ENCODE data around the gene MGST3. TPM values are rescaled to one million over a fixed set of nuclear protein-coding genes. Genes with fewer than 3 reads are reported as not detected.
"Not testable (repeated sequence)": the region's sequence is repeated elsewhere in the genome, so short reads cannot be mapped to it uniquely, and the experiment has no call there.

MGST3 gene
- total RNA-seq, 1 experiment from 2014 or later: 80.9 TPM

DNA sequence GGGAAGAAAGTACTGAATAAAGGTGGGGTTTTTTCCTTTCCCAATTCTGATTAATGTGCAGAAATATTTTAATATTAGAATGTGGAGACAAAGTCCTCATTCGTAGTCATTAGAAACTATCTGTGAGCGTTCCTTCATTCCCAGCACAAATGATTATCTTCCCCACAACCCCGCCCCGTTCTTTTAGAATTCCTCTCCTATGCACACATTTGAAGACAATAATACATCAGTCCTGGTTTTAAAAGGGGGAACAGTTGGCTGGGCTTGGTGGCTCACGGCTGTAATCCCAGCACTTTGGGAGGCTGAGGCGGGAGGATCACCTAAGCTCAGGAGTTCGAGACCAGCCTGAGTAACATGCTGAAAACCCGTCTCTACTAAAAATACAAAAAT, 66.5 kb downstream of the MGST3 start:
- peak; percentile 23 for DNase-seq (ENCODE audit: low read depth)

DNA sequence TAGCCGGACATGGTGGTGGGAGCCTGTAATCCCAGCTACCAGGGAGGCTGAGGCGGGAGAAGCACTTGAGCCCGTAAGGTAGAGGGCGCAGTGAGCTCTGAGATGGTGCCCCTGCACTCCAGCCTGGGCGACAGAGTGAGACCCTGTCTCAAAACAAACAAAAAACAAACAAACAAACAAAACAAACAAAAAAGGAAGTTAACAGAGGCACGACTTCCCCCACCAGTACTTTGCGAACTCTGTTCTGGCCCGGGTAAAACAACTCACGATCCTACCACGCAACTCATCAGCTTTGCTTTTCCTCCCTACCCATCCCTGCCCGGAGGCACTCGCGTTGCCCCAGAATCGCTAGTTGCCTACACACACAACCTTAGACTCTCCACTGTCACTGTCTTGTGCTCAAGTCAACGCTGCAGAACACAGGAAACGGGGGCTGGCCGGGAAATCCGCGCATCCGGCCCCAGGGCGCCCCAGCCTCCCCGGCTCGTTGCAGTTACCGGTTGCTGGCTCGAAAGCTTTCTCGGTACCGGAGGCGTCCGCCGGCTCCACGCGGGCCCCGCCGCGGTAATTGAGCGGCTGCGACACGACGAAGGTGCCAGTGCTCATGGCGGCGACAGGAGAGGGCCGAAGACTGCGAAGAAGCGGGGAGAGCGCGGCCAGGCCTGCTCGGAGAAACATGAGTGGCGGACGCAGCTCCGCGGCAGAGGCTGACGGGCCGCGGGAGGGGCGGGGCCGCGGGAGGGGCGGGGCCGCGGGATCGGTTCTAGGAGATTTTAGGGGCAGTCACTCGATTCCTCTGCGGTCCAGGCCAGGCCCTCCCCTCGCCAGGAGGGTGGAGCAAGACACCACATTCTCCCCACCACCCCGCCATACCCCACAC, 67.1 kb downstream of the MGST3 start, which contains the start of gene ALDH9A1:
Gene ALDH9A1 (minus strand): TSS at position 682 of the 880 bp plus-strand sequence. CDS start 4 bp downstream, at position 678.
- peak; percentile 87 for DNase-seq (ENCODE audit: low read depth)

DNA sequence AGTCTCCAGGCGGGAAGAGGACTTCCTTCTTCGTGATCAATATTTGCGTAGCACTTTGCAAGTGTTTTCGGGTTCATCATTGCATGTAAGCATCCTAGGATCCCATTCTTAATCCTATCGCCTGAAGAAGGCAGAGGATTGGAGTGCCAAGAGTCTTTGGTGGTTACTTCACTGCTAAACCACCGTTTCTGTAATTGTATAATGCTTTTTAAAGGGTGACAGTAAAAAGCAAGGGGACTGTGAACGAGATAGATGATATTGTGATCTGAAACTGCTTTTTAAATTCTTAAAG, 67.7 kb downstream of the MGST3 start:
- DNase-seq (ENCODE audit: low read depth): no peak

DNA sequence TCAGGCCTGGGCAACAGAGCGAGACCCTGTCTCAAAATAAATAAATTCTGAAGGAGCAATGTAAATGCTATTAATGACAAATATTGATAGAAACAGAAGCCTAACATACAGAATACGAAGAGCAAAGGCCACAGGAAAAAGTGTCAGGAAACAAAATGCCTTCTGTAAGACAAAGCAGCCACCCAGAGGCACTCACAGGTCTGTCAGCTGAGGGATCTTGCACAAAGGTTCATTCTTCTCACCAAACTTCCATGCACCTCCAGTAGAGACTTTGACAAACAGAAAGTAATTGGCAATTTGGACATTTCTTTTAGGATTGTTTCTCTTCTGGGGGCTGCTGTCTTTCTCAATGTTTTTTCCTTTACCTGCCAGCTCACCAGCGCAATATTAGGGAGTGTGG, 68.5 kb downstream of the MGST3 start:
- no peak for DNase-seq (ENCODE audit: low read depth)

DNA sequence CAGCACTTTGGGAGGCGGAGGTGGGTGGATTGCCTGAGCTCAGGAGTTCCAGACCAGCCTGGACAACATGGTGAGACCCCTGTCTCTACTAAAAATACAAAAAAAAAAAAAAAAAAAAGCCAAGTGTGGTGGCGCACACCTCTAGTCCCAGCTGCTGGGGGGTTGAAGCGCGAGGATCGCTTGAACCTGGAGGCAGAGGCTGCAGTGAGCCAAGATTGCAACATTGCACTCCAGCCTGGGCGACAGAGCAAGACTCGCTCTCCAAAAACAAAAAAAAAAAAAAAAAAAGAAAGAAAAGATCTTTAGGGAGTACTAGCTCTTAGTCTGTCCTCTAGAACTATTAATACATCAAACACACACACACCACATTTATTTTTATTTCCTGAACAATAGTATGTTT, 70.9 kb downstream of the MGST3 start:
- not testable (repeated sequence) for DNase-seq (ENCODE audit: low read depth)

DNA sequence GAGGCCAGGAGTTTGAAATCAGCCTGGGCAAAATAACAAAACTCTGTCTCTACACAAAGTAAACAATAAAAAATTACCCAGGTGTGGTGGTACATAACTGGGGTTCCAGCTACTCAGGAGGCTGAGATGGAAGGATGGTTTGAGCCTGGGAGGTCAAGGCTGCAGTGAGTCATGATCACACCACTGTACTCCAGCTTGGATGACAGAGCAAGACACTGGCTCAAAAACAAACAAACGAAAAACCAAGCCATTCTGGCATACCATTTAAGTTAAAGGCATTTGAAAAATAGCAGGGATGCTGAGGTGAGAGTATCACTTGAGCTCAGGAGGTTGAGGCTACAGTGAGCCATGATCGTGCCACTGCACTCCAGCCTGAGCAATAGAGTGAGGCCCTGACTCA, 72.6 kb downstream of the MGST3 start:
- peak; percentile 40 for DNase-seq (ENCODE audit: low read depth)

Other genes with a start within 250 kb of the MGST3 start
- gene RXRG, start 186.1 kb upstream of the MGST3 start, total RNA-seq (2014; rRNA removed; shearing (Covaris generic)): not detected in 2 replicates
- not detected in 2 replicates for gene LRRC52, start 87.2 kb upstream of the MGST3 start, total RNA-seq (2014; rRNA removed; shearing (Covaris generic))
- gene ALDH9A1, start 67.3 kb downstream of the MGST3 start, total RNA-seq (2014; rRNA removed; shearing (Covaris generic)): 61.2 and 62.1 TPM in 2 replicates
- gene TMCO1, start 137.6 kb downstream of the MGST3 start, total RNA-seq (2014; rRNA removed; shearing (Covaris generic)): 77.4 and 88.3 TPM in 2 replicates
- 133 and 148 TPM in 2 replicates for gene UCK2, start 196.4 kb downstream of the MGST3 start, total RNA-seq (2014; rRNA removed; shearing (Covaris generic))

All from HT1080 (cell line).